ENCODE data around the gene PHKG2.

PHKG2 gene

DNA sequence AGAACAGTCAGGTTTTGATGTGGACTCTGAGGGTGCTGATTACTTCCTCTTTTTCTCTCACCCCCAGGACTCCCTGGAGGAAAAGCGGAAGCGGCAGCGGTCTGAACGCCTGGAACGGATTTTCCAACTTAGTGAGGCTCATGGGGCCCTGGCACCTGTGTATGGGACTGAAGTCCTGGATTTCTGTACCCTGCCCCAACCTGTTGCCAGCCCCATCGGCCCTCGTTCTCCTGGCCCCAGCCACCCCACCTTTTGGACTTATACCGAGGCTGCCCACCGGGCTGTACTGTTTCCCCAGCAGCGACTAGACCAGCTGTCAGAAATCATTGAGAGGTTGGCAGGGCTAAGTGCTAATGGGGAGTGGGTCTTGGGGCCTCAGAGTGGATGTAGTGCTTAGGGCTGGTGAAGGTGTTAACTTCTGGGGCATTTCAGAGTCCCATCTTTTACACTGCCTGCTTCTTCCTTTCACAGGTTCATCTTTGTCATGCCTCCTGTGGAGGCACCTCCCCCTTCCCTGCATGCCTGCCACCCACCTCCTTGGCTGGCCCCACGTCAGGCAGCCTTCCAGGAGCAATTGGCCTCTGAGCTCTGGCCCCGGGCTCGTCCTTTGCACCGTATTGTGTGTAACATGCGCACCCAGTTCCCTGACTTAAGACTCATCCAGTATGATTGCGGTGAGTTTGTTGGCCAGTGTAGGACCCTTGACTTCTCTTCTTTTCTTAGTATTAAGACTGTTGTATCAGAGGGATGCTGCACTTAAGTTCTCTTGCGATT, 19.1 kb upstream of the PHKG2 start:
- no peak for DNase-seq (ENCODE audit: low spot score)

- DNase-seq (ENCODE audit: low spot score), result no peak
These were observed 16.8 kb upstream of the PHKG2 start for GRCh38 chr16:30731411-30731810.

DNA sequence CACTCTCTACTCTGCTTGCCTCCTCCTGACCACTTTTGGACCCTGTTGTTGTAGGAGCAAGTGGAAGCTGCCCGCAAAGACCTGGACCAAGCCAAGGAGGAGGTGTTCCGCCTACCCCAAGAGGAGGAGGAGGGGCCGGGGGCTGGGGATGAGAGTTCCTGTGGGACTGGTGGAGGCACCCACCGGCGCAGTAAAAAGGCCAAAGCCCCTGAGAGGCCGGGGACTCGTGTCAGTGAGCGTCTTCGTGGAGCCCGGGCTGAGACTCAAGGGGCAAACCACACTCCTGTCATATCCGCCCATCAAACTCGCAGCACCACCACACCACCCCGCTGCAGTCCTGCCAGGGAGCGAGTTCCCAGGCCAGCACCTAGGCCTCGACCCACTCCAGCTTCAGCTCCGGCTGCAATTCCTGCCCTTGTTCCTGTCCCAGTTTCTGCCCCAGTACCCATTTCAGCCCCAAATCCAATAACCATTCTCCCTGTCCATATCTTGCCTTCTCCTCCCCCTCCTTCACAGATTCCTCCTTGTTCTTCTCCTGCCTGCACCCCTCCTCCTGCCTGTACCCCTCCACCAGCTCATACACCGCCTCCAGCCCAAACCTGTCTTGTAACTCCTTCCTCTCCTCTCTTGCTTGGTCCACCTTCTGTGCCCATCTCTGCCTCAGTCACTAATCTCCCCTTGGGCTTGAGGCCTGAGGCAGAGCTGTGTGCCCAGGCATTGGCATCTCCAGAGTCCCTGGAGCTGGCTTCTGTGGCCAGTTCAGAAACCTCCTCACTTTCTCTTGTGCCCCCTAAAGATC, 11.0 kb upstream of the PHKG2 start:
- no peak for DNase-seq (ENCODE audit: low spot score)

DNA sequence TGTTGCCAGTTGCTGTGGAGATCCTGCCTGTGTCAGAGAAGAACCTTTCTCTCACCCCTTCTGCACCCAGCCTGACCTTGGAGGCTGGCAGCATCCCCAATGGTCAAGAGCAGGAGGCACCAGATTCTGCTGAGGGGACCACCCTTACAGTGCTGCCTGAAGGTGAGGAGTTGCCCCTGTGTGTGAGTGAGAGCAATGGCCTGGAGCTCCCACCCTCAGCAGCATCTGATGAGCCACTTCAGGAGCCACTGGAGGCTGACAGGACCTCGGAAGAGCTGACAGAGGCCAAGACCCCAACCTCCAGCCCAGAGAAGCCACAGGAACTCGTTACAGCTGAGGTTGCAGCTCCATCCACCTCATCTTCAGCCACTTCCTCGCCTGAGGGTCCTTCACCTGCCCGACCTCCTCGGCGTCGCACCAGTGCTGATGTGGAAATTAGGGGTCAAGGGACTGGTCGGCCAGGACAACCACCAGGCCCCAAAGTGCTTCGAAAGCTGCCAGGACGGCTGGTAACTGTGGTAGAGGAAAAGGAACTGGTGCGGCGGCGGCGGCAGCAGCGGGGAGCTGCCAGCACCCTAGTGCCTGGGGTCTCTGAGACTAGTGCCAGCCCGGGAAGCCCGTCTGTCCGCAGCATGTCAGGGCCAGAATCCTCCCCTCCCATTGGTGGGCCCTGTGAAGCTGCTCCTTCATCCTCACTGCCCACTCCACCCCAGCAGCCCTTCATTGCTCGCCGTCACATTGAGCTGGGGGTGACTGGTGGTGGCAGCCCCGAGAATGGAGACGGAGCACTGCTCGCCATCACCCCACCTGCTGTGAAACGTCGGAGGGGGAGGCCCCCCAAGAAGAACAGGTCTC, 10.2 kb upstream of the PHKG2 start:
- no peak for DNase-seq (ENCODE audit: low spot score)

DNA sequence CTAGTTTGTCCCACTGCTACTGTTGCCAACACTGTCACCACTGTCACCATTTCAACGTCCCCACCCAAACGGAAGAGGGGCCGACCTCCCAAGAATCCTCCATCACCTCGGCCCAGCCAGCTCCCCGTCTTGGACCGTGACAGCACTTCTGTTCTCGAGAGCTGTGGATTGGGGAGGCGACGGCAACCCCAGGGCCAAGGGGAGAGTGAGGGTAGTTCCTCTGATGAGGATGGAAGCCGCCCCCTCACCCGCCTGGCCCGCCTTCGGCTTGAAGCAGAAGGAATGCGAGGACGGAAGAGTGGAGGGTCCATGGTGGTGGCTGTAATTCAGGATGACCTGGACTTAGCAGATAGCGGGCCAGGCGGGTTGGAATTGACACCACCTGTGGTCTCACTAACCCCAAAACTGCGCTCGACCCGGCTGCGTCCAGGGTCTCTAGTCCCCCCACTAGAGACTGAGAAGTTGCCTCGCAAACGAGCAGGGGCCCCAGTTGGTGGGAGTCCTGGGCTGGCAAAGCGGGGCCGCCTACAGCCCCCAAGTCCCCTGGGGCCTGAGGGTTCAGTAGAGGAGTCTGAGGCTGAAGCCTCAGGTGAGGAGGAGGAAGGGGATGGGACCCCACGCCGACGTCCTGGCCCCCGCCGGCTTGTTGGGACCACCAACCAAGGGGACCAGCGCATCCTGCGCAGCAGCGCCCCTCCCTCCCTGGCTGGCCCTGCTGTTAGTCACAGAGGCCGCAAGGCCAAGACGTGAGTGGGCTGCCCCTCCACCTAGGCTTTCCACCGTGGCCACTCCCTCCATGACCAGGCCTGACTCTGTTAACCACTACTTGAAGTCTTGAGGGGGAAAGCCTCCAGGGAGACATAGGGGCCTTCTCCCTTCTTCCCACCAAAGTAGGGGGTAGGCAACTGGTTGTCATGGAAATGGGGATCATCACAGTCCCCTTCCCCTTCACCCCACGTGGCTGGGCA, 9.0 kb upstream of the PHKG2 start:
- DNase-seq (ENCODE audit: low spot score), result no peak

DNA sequence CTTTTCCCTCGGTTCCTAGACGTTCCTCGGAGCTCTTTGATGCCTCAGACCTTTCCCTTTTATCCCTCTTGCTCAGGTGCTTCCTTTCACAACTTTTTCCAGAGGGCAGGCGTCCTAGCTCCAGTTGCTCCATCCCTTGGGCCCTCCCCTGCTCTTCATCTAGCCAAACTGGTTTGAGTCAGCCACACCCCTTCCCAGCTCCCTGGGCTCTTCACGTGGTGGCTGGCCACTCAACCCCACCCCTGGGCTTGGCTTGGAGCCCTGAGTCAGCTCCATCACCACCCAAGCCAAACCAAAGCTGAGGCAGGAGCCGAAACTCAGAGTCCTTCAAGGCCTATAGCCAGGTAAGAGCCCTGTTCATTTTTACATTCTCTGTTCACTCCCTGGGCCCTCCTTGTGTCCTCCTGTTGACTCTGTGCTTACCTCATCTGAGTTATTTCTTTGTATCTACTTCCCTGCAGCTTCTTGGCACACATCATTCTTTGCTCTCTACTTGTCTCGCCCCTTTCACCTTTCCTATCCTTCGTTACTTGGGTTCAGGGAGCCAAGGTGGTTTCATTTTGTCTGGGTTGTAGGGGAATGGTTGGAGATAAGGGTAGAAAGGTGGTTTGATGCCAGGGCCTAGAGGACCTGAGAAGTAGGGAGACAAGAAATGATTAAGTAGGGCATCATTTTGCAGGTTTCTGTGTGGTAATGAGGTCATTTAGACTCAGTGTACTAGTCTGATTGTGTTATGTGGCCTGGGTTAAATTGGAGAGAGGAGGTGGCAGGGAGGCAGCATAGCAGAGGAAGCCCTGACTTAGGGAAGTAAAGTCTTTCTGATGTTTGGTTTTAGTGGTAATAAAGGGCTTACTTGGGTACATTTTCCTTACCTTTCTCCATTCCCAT, 7.6 kb upstream of the PHKG2 start:
- no peak for DNase-seq (ENCODE audit: low spot score)

GRCh38 chr16:30741461-30741914, 6.7 kb upstream of the PHKG2 start:
- no peak for DNase-seq (ENCODE audit: low spot score)

DNA sequence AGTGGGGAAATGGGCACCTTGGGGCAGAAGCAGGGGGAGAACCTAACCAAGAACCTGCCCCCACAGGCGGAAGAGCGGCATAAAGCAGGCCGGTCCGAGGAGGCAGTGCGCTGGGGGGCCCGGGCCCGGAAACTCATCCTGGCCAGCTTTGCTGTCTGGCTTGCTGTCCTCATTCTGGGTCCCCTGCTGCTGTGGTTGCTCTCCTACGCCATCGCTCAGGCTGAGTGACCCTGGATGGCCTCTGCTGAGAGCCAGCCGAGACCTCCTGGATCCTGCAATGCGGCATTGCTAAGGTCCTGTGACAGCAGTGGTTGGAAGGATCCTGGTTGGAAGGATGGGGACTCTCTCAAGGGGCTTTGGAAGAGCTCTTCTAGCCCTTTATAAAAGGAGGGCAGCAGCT, 4.5 kb upstream of the PHKG2 start:
- DNase-seq (ENCODE audit: low spot score), result no peak

- no peak for DNase-seq (ENCODE audit: low spot score)
These were observed 4.0 kb upstream of the PHKG2 start for GRCh38 chr16:30744183-30744582.

- no peak for DNase-seq (ENCODE audit: low spot score)
These were observed 3.1 kb upstream of the PHKG2 start for GRCh38 chr16:30745082-30745481.

GRCh38 chr16:30746638-30747175, 1.5 kb upstream of the PHKG2 start:
- DNase-seq (ENCODE audit: low spot score), result no peak

DNA sequence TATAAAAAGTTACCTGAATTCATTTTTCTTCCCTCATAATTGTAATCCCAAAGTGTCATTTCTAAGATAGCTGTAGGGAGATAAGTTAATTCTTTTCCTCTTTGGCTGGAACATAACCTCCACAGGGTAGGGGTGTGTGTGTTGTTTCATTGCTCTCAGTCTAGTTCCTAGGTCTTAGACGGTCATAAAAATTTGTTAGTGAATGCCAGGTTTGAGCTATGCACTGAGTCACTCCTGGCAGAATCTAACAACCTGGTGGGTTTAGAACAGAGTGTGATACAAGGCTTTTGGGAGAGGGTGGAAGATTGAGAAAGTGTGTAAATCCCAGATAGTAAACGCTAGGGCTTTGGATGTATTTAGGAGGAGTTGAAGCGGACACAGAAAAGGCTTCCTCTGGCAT, 894 bp upstream of the PHKG2 start:
- no peak for DNase-seq (ENCODE audit: low spot score)

GRCh38 chr16:30748634-30749445, 615 bp downstream of the PHKG2 start:
- no peak for DNase-seq (ENCODE audit: low spot score)

- DNase-seq (ENCODE audit: low spot score), result no peak
These were observed 2.0 kb downstream of the PHKG2 start for GRCh38 chr16:30750201-30750600.

DNA sequence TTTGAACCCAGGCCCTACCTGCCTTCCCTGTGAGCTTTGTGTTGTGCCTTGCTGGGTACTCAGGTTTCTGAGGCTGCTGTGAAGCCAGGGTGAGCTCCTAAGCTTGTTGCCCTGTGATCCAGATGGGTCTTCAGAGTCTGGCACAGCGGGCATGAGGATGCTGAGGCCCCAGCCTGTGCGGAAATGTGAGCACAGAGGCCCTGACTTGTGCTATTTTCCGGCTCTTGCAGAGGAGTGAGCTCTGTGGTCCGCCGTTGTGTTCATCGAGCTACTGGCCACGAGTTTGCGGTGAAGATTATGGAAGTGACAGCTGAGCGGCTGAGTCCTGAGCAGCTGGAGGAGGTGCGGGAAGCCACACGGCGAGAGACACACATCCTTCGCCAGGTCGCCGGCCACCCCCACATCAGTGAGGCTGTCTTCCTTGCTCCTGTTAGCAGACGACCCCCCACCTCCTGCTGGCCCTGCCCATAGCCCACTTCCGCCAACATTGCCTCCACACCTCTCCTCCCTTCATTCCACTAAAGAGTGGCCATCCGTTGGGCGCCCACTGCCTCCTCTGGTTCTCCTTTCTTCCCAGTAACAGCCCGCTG, 2.7 kb downstream of the PHKG2 start:
- no peak for DNase-seq (ENCODE audit: low spot score)

GRCh38 chr16:30753596-30753995, 5.4 kb downstream of the PHKG2 start:
- DNase-seq (ENCODE audit: low spot score), result no peak

DNA sequence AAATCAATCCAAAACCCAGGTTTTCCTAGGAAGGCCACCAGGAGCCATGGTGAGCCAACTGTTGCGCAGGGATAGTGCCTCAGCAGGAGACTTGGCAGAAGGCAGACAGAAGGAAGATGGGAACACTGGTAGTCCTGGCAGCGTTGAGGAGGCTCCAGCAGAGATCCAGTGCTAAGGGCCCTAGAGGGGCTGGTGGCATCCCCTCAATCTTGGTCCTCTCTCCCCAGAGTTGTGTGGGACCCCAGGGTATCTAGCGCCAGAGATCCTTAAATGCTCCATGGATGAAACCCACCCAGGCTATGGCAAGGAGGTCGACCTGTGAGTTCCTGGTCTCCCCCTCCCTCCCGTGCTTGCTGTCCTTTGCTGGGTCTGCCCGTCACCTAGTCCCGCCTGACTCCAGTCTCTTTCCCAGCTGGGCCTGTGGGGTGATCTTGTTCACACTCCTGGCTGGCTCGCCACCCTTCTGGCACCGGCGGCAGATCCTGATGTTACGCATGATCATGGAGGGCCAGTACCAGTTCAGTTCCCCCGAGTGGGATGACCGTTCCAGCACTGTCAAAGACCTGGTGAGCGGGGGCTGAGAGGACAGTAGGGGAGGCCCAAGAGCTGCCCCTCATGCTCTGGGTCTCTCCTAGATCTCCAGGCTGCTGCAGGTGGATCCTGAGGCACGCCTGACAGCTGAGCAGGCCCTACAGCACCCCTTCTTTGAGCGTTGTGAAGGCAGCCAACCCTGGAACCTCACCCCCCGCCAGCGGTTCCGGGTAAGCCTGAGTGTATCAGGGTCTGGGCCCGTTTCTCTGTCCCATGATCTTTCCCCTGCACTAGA, 7.9 kb downstream of the PHKG2 start:
- DNase-seq (ENCODE audit: low spot score), result no peak

GRCh38 chr16:30756781-30757100, 8.5 kb downstream of the PHKG2 start:
- DNase-seq (ENCODE audit: low spot score), result no peak
